GM21723 (cell line): ENCODE measurements around the gene SORCS2.

ENCODE experiments used
- ATAC-seq: cut with Tn5 transposase; IDR thresholded peaks from one replicate; pipeline ENCODE4 v1.9.1; 2021; ENCODE audit warnings: mild to moderate bottlenecking, moderate library complexity; ENCODE audit not compliant: unreplicated experiment

The SORCS2 gene

GRCh38 chr4:7668826-7669225, 476.5 kb downstream of the SORCS2 start:
- ATAC-seq = no peak

GRCh38 chr4:7672601-7673000, 480.3 kb downstream of the SORCS2 start:
- no peak for ATAC-seq

GRCh38 chr4:7673121-7673520, 480.8 kb downstream of the SORCS2 start:
- ATAC-seq = no peak

- ATAC-seq = no peak
These were observed 482.4 kb downstream of the SORCS2 start for GRCh38 chr4:7674706-7675105.

GRCh38 chr4:7675136-7675535, 482.8 kb downstream of the SORCS2 start:
- ATAC-seq = no peak

GRCh38 chr4:7675612-7676320, 483.4 kb downstream of the SORCS2 start:
- no peak for ATAC-seq

- no peak for ATAC-seq
These were observed 484.1 kb downstream of the SORCS2 start for GRCh38 chr4:7676398-7676922.

GRCh38 chr4:7677086-7677485, 484.7 kb downstream of the SORCS2 start:
- no peak for ATAC-seq

GRCh38 chr4:7677799-7678301, 485.5 kb downstream of the SORCS2 start:
- ATAC-seq = no peak

- no peak for ATAC-seq
These were observed 486.0 kb downstream of the SORCS2 start for GRCh38 chr4:7678318-7678852.

GRCh38 chr4:7679406-7680040, 487.2 kb downstream of the SORCS2 start:
- no peak for ATAC-seq

GRCh38 chr4:7680106-7680505, 487.8 kb downstream of the SORCS2 start:
- no peak for ATAC-seq

- no peak for ATAC-seq
These were observed 488.4 kb downstream of the SORCS2 start for GRCh38 chr4:7680731-7681130.

- ATAC-seq = no peak
These were observed 490.9 kb downstream of the SORCS2 start for GRCh38 chr4:7683126-7683703.

- no peak for ATAC-seq
These were observed 492.0 kb downstream of the SORCS2 start for GRCh38 chr4:7684294-7684693.

- ATAC-seq = no peak
These were observed 493.9 kb downstream of the SORCS2 start for GRCh38 chr4:7686070-7686870.

GRCh38 chr4:7687006-7687405, 494.7 kb downstream of the SORCS2 start:
- ATAC-seq = no peak

GRCh38 chr4:7687796-7688195, 495.5 kb downstream of the SORCS2 start:
- ATAC-seq = no peak

GRCh38 chr4:7689773-7690693, 497.7 kb downstream of the SORCS2 start:
- no peak for ATAC-seq

- no peak for ATAC-seq
These were observed 498.7 kb downstream of the SORCS2 start for GRCh38 chr4:7691061-7691460.
